NOMO-1 (cell line): Measurements from ENCODE around the gene TRIM15.
"Not testable (repeated sequence)": the region's sequence is repeated elsewhere in the genome, so short reads cannot be mapped to it uniquely, and the experiment has no call there.

ENCODE experiments used
- DNase-seq, 2 experiments: peaks; one replicate each; lab custom pipeline; 2025; ENCODE audit not compliant: unreplicated experiment in 2 of 2; lab: John Stamatoyannopoulos, UW

The TRIM15 gene

GRCh38 chr6:30221395-30221794 lies 58.0 kb downstream of the TRIM15 start:
- DNase-seq, result not testable (repeated sequence)

DNA sequence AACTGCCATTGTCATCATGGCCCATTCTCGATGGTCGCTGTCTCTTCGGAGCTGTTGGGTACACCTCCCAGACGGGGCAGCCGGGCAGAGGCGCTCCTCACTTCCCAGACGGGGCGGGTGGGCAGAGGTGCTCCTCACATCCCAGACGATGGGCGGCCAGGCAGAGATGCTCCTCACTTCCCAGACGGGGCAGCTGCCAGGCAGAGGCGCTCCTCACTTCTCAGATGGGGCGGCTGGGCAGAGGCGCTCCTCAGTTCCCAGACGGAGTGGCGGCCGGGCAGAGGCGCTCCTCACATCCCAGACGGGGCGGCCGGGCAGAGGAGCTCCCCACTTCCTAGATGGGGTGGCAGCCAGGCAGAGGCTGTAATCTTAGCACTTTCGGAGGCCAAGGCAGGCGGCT lies 58.6 kb downstream of the TRIM15 start:
- not testable (repeated sequence) for DNase-seq
